Measurements from ENCODE around the gene LRRC17.
A peak's percentile ranks its signal among the peaks of the same experiment; 100 is the strongest.

LRRC17 gene, protein sequence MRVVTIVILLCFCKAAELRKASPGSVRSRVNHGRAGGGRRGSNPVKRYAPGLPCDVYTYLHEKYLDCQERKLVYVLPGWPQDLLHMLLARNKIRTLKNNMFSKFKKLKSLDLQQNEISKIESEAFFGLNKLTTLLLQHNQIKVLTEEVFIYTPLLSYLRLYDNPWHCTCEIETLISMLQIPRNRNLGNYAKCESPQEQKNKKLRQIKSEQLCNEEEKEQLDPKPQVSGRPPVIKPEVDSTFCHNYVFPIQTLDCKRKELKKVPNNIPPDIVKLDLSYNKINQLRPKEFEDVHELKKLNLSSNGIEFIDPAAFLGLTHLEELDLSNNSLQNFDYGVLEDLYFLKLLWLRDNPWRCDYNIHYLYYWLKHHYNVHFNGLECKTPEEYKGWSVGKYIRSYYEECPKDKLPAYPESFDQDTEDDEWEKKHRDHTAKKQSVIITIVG

GRCh38 chr7:102912742-102913141 is at the start of gene LRRC17:
Gene LRRC17, plus strand, starts transcription at chr7:102913000. Its CDS starts 20,914 bp downstream, at chr7:102933914.
- H3K9me3 ChIP-seq (ENCODE audit: control insufficient read depth in 2 of 2, low read length in 2 of 2) = no peaks in the 10 kb centered on the region
- peak within 1 kb of the TSS in 1 of 2 donors; percentile 21 for H3K9ac ChIP-seq (ENCODE audit: low read length in 2 of 2)
- no peaks in the 10 kb centered on the region for H3K27me3 ChIP-seq (ENCODE audit: control insufficient read depth in 1 of 2, insufficient read depth in 2 of 2, low read length in 2 of 2)
- peak within 1 kb of the TSS in 1 of 2 donors; percentile 61 for H3K4me3 ChIP-seq (ENCODE audit: low read length in 2 of 2)
- no peaks in the 10 kb centered on the region for H3K36me3 ChIP-seq (ENCODE audit: control insufficient read depth in 2 of 2, insufficient read depth in 2 of 2, low read length in 2 of 2)
- H3K27ac ChIP-seq (ENCODE audit: low read length) = no peak within 1 kb of the TSS
- H3K4me1 ChIP-seq (ENCODE audit: control insufficient read depth, insufficient read depth, low read length) = peaks cover 3% of the 10 kb centered on the region

DNA sequence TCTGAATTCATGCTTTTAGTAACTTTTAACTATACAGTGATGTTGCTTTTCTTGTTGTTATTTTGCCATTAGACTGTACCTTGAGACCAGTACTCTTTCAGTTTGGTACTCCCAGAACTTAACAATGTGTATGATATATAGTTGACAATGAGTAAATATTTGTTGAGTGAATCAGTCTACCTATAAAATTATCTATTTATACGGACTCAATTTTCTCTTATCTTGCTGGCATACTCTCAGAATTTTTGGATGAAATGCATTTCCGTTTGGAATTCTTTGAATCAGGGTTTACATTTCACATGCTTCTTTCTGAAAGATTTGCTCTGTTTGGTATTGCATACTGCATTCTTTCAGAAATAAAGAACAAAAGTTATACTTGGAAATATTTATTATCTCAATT is 47.8 kb upstream of the LRRC17 start:
- no peak overlapping the region for H3K27ac ChIP-seq (ENCODE audit: low read length)
- no peak overlapping the region for H3K9ac ChIP-seq (ENCODE audit: low read length in 2 of 2)
- no peaks in the 10 kb centered on the region for H3K27me3 ChIP-seq (ENCODE audit: control insufficient read depth in 1 of 2, insufficient read depth in 2 of 2, low read length in 2 of 2)
- H3K4me3 ChIP-seq (ENCODE audit: low read length in 2 of 2) = no peak overlapping the region
- H3K4me1 ChIP-seq (ENCODE audit: control insufficient read depth, insufficient read depth, low read length) = peaks cover 2% of the 10 kb centered on the region
- H3K9me3 ChIP-seq (ENCODE audit: control insufficient read depth in 2 of 2, low read length in 2 of 2) = no peaks in the 10 kb centered on the region
- no peaks in the 10 kb centered on the region for H3K36me3 ChIP-seq (ENCODE audit: control insufficient read depth in 2 of 2, insufficient read depth in 2 of 2, low read length in 2 of 2)

DNA sequence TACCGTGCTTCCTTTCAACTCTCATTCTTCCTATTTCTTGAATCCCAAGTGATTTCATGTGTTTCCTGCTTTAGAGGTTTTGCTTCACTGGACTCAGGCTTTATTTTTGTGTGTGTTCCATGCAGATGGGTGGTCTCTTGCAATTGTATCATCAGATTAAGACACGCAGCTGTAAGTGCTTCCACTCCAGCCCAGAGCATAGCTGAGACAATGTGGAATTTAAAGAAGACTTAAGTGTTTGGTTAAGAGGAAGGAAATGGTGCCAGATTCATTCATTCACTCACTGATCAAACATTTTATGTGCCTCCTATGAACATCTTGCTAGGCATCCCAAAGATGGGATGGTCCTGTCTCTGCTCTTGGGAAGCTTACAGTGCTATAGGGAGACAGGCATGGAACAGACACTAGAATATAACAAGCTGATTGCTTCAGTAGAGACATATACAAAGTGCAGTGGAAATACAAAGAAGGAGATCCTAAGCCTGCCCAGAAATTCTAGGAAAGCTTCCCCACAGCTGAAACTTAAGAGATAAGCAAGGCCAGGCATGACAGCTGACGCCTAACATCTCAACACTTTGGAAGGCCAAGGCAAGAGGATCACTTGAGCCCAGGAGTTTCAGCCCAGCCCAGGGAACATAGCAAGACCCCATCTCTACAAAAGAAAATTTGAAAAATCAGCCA is 46.1 kb upstream of the LRRC17 start:
- Histone ChIP-seq H3K4me3 (ENCODE audit: low read length in 2 of 2) (no peak overlapping the region), H3K27me3 (ENCODE audit: control insufficient read depth in 1 of 2, insufficient read depth in 2 of 2, low read length in 2 of 2) (no peaks in the 10 kb centered on the region), H3K9me3 (ENCODE audit: control insufficient read depth in 2 of 2, low read length in 2 of 2) (no peaks in the 10 kb centered on the region), H3K4me1 (ENCODE audit: control insufficient read depth, insufficient read depth, low read length) (no peaks in the 10 kb centered on the region), H3K27ac (ENCODE audit: low read length) (no peak overlapping the region), H3K36me3 (ENCODE audit: control insufficient read depth in 2 of 2, insufficient read depth in 2 of 2, low read length in 2 of 2) (no peaks in the 10 kb centered on the region), H3K9ac (ENCODE audit: low read length in 2 of 2) (no peak overlapping the region)

GRCh38 chr7:102869195-102869594 is 43.6 kb upstream of the LRRC17 start:
- Histone ChIP-seq H3K4me3 (ENCODE audit: low read length in 2 of 2) (no peak overlapping the region), H3K27me3 (ENCODE audit: control insufficient read depth in 1 of 2, insufficient read depth in 2 of 2, low read length in 2 of 2) (no peaks in the 10 kb centered on the region), H3K9ac (ENCODE audit: low read length in 2 of 2) (no peak overlapping the region), H3K4me1 (ENCODE audit: control insufficient read depth, insufficient read depth, low read length) (no peaks in the 10 kb centered on the region), H3K9me3 (ENCODE audit: control insufficient read depth in 2 of 2, low read length in 2 of 2) (no peaks in the 10 kb centered on the region), H3K27ac (ENCODE audit: low read length) (no peak overlapping the region), H3K36me3 (ENCODE audit: control insufficient read depth in 2 of 2, insufficient read depth in 2 of 2, low read length in 2 of 2) (no peaks in the 10 kb centered on the region)

- Histone ChIP-seq H3K27ac (ENCODE audit: low read length) (no peak overlapping the region), H3K9me3 (ENCODE audit: control insufficient read depth in 2 of 2, low read length in 2 of 2) (no peaks in the 10 kb centered on the region), H3K9ac (ENCODE audit: low read length in 2 of 2) (no peak overlapping the region), H3K4me1 (ENCODE audit: control insufficient read depth, insufficient read depth, low read length) (no peaks in the 10 kb centered on the region), H3K27me3 (ENCODE audit: control insufficient read depth in 1 of 2, insufficient read depth in 2 of 2, low read length in 2 of 2) (no peaks in the 10 kb centered on the region), H3K36me3 (ENCODE audit: control insufficient read depth in 2 of 2, insufficient read depth in 2 of 2, low read length in 2 of 2) (no peaks in the 10 kb centered on the region), H3K4me3 (ENCODE audit: low read length in 2 of 2) (no peak overlapping the region)
Observed at GRCh38 chr7:102872460-102872859, 40.3 kb upstream of the LRRC17 start.

GRCh38 chr7:102873470-102874165 is 39.2 kb upstream of the LRRC17 start:
- Histone ChIP-seq H3K36me3 (ENCODE audit: control insufficient read depth in 2 of 2, insufficient read depth in 2 of 2, low read length in 2 of 2) (no peaks in the 10 kb centered on the region), H3K27me3 (ENCODE audit: control insufficient read depth in 1 of 2, insufficient read depth in 2 of 2, low read length in 2 of 2) (no peaks in the 10 kb centered on the region), H3K4me3 (ENCODE audit: low read length in 2 of 2) (no peak overlapping the region), H3K9ac (ENCODE audit: low read length in 2 of 2) (no peak overlapping the region), H3K9me3 (ENCODE audit: control insufficient read depth in 2 of 2, low read length in 2 of 2) (no peaks in the 10 kb centered on the region), H3K27ac (ENCODE audit: low read length) (no peak overlapping the region), H3K4me1 (ENCODE audit: control insufficient read depth, insufficient read depth, low read length) (no peaks in the 10 kb centered on the region)

- H3K9ac ChIP-seq (ENCODE audit: low read length in 2 of 2) = no peak overlapping the region
- H3K9me3 ChIP-seq (ENCODE audit: control insufficient read depth in 2 of 2, low read length in 2 of 2) = no peaks in the 10 kb centered on the region
- H3K36me3 ChIP-seq (ENCODE audit: control insufficient read depth in 2 of 2, insufficient read depth in 2 of 2, low read length in 2 of 2) = no peaks in the 10 kb centered on the region
- H3K27ac ChIP-seq (ENCODE audit: low read length) = no peak overlapping the region
- no peaks in the 10 kb centered on the region for H3K27me3 ChIP-seq (ENCODE audit: control insufficient read depth in 1 of 2, insufficient read depth in 2 of 2, low read length in 2 of 2)
- H3K4me1 ChIP-seq (ENCODE audit: control insufficient read depth, insufficient read depth, low read length) = no peaks in the 10 kb centered on the region
- H3K4me3 ChIP-seq (ENCODE audit: low read length in 2 of 2) = no peak overlapping the region
Observed at GRCh38 chr7:102874166-102874829, 38.5 kb upstream of the LRRC17 start.

GRCh38 chr7:102874966-102875365 is 37.8 kb upstream of the LRRC17 start:
- Histone ChIP-seq H3K36me3 (ENCODE audit: control insufficient read depth in 2 of 2, insufficient read depth in 2 of 2, low read length in 2 of 2) (no peaks in the 10 kb centered on the region), H3K27me3 (ENCODE audit: control insufficient read depth in 1 of 2, insufficient read depth in 2 of 2, low read length in 2 of 2) (no peaks in the 10 kb centered on the region), H3K27ac (ENCODE audit: low read length) (no peak overlapping the region), H3K4me1 (ENCODE audit: control insufficient read depth, insufficient read depth, low read length) (no peaks in the 10 kb centered on the region), H3K9me3 (ENCODE audit: control insufficient read depth in 2 of 2, low read length in 2 of 2) (no peaks in the 10 kb centered on the region), H3K4me3 (ENCODE audit: low read length in 2 of 2) (no peak overlapping the region), H3K9ac (ENCODE audit: low read length in 2 of 2) (no peak overlapping the region)

DNA sequence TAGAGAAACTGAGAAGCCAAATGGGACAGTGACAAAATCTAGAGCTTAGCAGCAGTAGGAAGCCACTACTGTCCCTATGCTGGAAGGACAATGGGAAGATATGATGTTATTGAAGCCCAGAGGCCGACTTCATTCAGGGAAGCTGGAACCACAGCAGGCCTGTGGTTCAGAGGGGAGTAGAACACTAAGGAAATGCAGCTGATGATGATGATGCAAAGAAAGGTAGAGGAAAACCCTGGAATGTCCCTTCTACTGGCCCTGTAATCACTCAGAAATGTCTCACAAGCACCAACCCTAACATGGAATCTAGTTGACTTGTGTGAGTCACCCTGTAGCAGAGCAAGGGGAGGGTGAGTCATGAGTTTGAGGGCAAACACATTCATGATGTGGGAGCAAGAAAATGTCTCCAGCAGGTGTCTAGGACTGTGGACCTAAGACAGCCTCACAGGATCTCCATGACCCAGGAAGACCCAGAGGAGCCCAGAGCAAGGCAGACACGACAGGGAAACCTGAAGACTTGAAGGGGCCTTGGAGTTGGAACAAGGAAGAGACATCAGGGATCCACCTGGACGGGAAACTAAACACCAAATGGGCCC is 37.0 kb upstream of the LRRC17 start:
- H3K4me3 ChIP-seq (ENCODE audit: low read length in 2 of 2) = no peak overlapping the region
- no peak overlapping the region for H3K27ac ChIP-seq (ENCODE audit: low read length)
- no peaks in the 10 kb centered on the region for H3K9me3 ChIP-seq (ENCODE audit: control insufficient read depth in 2 of 2, low read length in 2 of 2)
- H3K4me1 ChIP-seq (ENCODE audit: control insufficient read depth, insufficient read depth, low read length) = no peaks in the 10 kb centered on the region
- no peaks in the 10 kb centered on the region for H3K36me3 ChIP-seq (ENCODE audit: control insufficient read depth in 2 of 2, insufficient read depth in 2 of 2, low read length in 2 of 2)
- H3K9ac ChIP-seq (ENCODE audit: low read length in 2 of 2) = no peak overlapping the region
- no peaks in the 10 kb centered on the region for H3K27me3 ChIP-seq (ENCODE audit: control insufficient read depth in 1 of 2, insufficient read depth in 2 of 2, low read length in 2 of 2)
